Fibroblast of villous mesenchyme (primary cell): ENCODE measurements around the gene CITED4. TPM values are rescaled to one million over a fixed set of nuclear protein-coding genes. Genes with fewer than 3 reads are reported as not detected.

Experiments used
- DNase-seq: peaks from one replicate; pipeline ENCODE4 v3.0.0-alpha.2; 2010; ENCODE audit warnings: low read depth
- H3K4me3 ChIP-seq: 2 replicates; pipeline ENCODE4 v1.5.1; 2011; ENCODE audit warnings: low read depth, mild to moderate bottlenecking, low read length
- total RNA-seq: library from RNA; depleted of rRNA; stranded (reverse); fragments of >200 nt; gene quantifications from 2 replicates; pipeline ENCODE4 v1.2.3, GENCODE V29; 2012
- TF ChIP-seq, protein P1 (sequence below): IDR thresholded peaks from 2 replicates; pipeline ENCODE4 v1.5.1; 2012; ENCODE audit warnings: low read depth, mild to moderate bottlenecking, low read length; ENCODE audit not compliant: insufficient read depth

Gene CITED4
- total RNA-seq, 1 donor, result 1.7 TPM

DNA sequence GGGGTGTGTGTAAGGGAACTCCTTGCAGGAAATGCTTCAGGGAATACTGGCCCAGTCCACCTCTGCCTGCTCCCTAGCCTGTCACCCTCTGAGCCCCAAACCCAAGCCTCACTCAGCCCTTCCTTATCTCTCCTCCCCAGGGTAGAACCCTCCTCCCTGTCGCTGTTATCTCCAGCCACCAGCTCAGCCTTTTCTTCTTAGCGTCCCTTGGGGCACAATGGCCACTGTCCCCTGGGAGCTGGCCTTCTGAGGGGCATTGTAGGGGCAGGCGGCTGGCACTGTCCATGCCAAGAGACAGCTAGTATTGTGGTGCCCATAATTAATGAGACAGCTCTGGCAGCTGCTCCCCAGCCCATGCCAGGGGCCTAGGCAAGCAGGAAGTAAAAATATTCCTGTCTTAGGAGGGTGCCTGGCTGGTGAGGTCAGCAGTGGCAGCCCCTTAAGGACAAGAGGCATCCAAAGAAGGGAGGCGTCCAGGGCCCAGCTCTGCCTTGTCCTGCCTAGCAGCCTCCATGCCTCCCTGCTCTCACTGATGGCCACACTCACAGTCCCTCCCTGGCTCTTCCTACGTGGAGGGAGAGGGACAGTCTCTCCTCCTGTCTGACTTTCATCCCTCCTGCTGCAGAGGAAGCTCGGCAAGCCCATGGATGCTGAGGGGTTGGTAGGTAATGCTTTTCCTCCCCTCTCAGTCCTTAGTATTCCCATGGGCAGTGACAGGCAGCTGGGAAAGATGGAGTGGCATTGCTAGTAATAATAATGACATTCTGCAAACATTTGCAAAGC is 41.1 kb downstream of the CITED4 start:
- DNase-seq, result no peak
- TF ChIP-seq, protein P1, sequence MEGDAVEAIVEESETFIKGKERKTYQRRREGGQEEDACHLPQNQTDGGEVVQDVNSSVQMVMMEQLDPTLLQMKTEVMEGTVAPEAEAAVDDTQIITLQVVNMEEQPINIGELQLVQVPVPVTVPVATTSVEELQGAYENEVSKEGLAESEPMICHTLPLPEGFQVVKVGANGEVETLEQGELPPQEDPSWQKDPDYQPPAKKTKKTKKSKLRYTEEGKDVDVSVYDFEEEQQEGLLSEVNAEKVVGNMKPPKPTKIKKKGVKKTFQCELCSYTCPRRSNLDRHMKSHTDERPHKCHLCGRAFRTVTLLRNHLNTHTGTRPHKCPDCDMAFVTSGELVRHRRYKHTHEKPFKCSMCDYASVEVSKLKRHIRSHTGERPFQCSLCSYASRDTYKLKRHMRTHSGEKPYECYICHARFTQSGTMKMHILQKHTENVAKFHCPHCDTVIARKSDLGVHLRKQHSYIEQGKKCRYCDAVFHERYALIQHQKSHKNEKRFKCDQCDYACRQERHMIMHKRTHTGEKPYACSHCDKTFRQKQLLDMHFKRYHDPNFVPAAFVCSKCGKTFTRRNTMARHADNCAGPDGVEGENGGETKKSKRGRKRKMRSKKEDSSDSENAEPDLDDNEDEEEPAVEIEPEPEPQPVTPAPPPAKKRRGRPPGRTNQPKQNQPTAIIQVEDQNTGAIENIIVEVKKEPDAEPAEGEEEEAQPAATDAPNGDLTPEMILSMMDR, result no peak
- H3K4me3 ChIP-seq, result no peak overlapping the region

DNA sequence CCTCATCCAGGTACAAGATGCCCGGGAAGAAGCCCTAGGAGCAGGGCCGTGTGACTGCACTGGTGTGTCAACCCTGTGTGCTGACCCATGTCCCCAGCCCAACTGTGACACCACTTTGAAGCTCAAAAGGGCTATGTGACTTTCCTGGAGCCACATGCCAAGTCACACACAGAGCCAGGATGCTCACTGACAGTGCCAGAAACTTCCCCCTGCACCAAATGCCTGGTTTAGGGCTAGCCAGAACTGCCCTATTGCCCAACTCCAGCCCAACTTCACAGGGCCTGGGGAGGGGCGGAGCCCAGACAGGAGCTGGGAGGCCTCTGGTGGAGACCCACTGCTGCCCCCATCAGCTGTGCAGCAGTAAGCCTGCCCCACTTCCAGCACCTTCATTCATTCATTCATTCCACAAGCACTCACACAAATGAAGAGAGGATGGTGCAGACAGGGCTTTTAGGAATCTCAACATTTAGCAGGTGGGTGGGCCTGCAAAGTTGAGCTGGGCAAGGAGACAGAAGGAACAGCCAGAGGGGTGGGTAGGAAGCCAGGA is 41.8 kb downstream of the CITED4 start:
- TF ChIP-seq, protein P1, result peak; percentile 14
- peak; percentile 13 for DNase-seq
- H3K4me3 ChIP-seq, result no peak overlapping the region

DNA sequence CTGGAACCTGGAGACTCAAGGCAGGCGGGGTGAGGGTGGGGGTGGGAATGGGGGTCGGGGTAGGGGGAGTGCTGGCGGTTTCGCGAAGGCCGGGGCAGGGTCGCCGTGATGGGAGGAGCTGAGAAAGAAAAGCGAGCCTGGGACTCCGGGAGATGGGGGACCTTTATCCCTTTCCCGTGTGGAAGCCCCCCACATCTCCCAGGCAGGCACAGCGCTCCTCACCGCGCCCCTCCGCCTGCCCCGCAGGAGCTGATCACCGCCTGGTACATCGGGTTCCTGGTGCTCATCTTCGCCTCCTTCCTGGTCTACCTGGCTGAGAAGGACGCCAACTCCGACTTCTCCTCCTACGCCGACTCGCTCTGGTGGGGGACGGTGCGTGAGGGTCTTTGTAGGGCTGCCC is 43.1 kb downstream of the CITED4 start:
- no peak for DNase-seq
- no peak overlapping the region for H3K4me3 ChIP-seq
- TF ChIP-seq, protein P1, result no peak

DNA sequence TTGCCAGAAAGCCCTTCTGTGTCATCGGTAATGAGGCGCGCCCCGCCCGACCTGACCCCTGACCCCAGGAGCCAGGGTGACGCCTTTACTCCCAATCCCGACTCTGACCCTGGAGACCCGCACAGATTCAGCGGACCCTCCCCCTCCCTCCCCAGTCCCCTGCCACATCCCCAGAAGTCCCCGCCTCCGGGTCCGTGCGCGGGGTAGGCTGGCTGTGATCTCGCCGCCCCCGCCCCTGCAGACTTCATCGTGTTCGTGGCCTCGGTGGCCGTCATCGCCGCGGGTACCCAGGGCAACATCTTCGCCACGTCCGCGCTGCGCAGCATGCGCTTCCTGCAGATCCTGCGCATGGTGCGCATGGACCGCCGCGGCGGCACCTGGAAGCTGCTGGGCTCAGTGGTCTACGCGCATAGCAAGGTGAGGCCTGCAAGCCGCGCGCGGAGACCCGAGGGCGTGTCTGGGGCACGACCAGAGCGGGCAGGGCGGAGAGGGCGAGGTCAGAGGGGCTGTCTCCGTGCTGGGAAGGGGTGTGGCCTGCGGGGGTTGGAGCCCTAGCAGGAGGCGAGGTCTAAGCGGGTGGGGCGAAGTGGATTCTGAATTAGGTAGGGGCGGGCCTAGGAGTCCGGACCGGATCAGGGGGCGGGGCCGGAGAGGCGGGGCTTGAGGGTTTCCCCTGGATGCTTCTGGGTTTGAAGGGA is 43.8 kb downstream of the CITED4 start:
- H3K4me3 ChIP-seq, result peak overlapping the region; percentile 48
- TF ChIP-seq, protein P1, result no peak
- DNase-seq, result no peak

DNA sequence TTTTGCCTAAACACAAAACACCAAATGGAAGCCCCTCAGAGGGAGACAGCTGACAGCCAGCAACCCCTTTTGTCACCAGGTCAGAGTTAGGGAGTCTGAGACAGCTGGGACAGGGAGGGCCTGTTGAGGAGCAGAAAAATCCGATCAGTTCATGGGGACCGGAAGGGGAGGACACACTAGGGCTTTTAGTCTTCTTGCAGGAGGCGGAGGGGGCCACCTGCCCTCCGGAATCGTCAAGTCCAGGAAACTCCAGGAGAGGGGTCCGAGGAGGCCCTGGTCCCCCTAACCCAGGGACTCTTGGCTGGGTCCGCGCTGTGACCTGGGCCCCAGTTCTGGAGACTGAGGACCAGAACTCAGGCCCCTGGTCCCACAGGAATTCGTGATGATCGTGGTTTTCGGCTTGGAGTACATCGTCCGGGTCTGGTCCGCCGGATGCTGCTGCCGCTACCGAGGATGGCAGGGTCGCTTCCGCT is 44.3 kb downstream of the CITED4 start:
- TF ChIP-seq, protein P1, result no peak
- no peak overlapping the region for H3K4me3 ChIP-seq
- DNase-seq, result no peak

DNA sequence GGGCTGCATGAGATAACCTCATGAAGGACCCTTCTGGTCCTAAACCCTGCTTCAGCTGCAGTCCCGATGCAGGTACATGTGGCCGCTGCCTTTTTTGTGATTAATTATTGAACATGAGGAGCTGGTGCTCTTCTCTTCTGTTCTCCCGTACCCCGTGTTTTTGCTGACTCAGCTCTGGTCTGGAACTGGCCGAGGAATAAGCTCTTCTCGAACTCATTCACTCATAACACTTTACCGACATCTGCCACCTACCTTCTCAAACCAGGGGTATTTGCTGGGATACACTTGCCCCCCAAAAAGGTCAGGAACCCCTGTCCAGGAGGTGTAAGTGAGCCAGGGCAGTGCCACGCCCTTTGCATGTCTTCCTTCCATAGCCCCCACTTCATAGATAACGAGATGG is 46.7 kb downstream of the CITED4 start:
- H3K4me3 ChIP-seq, result no peak overlapping the region
- no peak for DNase-seq
- TF ChIP-seq, protein P1, result no peak

Other genes with a start within 250 kb of the CITED4 start
- 0.32 and 0.86 TPM in 2 replicates for gene RIMS3, start 196.7 kb downstream of the CITED4 start, total RNA-seq
- 19.0 TPM in 2 replicates for gene NFYC, start 170.7 kb downstream of the CITED4 start, total RNA-seq
- gene KCNQ4, start 78.6 kb downstream of the CITED4 start, total RNA-seq, result under 0.01 TPM in 2 replicates
- gene CTPS1, start 117.3 kb upstream of the CITED4 start, total RNA-seq, result 42.3 and 48.0 TPM in 2 replicates
- under 0.01 and 0.64 TPM in 2 replicates for gene SLFNL1, start 159.4 kb upstream of the CITED4 start, total RNA-seq